DND-41 (cell line): ENCODE results near the gene IL1RL1.

Experiments used
- ATAC-seq: fragments of 200-7000 bp; cut with Tn5 transposase; 3 replicates; pipeline ENCODE4 v1.9.1; 2021; ENCODE audit warnings: low read depth; ENCODE audit not compliant: insufficient read depth
- DNase-seq: peaks from one replicate; pipeline ENCODE4 v3.0.0-alpha.2; 2020
- H2AFZ ChIP-seq: 2 replicates; pipeline ENCODE4 v1.6.0; 2012; ENCODE audit warnings: low read depth, low read length
- H3K27ac ChIP-seq: 2 replicates; pipeline ENCODE4 v1.5.1; 2012; ENCODE audit warnings: low read length, inconsistent platforms
- H3K27me3 ChIP-seq: fragments of 200-600 bp; sonication (generic); 2 replicates; pipeline ENCODE4 v1.6.0; 2012; ENCODE audit warnings: low read length, mild to moderate bottlenecking, inconsistent platforms; ENCODE audit not compliant: insufficient read depth, poor library complexity
- H3K36me3 ChIP-seq: 2 replicates; pipeline ENCODE4 v1.5.1; 2012; ENCODE audit warnings: low read length, inconsistent platforms; ENCODE audit not compliant: insufficient read depth
- H3K4me1 ChIP-seq: 2 replicates; pipeline ENCODE4 v1.5.1; 2012; ENCODE audit warnings: mild to moderate bottlenecking, low read length; ENCODE audit not compliant: insufficient read depth
- H3K4me2 ChIP-seq: 2 replicates; pipeline ENCODE4 v1.6.0; 2012; ENCODE audit warnings: mild to moderate bottlenecking, moderate library complexity, low read length, inconsistent platforms; ENCODE audit not compliant: insufficient read depth
- H3K4me3 ChIP-seq, 2 experiments: fragments of 200-600 bp in 1 of 2; shearing (Covaris generic) in 1 of 2; 2 replicates each; pipeline ENCODE4 v1.5.1; 2012 to 2016; ENCODE audit warnings: inconsistent platforms in 2 of 2, low read length in 2 of 2, mild to moderate bottlenecking in 2 of 2, low read depth in 1 of 2, moderate library complexity in 1 of 2
- H3K79me2 ChIP-seq: 2 replicates; pipeline ENCODE4 v1.6.0; 2012; ENCODE audit warnings: low read length, inconsistent platforms; ENCODE audit not compliant: insufficient read depth
- H3K9ac ChIP-seq: 2 replicates; pipeline ENCODE4 v1.6.0; 2012; ENCODE audit warnings: low read depth, mild to moderate bottlenecking, inconsistent platforms, low read length, moderate library complexity
- H3K9me3 ChIP-seq: 2 replicates; pipeline ENCODE4 v1.5.1; 2012; ENCODE audit warnings: low read length, moderate library complexity, mild to moderate bottlenecking, inconsistent platforms; ENCODE audit not compliant: insufficient read depth, severe bottlenecking
- H4K20me1 ChIP-seq: 2 replicates; pipeline ENCODE4 v1.6.0; 2012; ENCODE audit warnings: low read length; ENCODE audit not compliant: insufficient read depth
- EZH2 ChIP-seq: IDR thresholded peaks from 3 replicates; pipeline ENCODE4 v1.6.1; 2012; ENCODE audit warnings: borderline replicate concordance, low read depth, mild to moderate bottlenecking, moderate library complexity, low read length, inconsistent platforms; ENCODE audit not compliant: severe bottlenecking
- TF ChIP-seq, protein P1 (sequence below): IDR thresholded peaks from 2 replicates; pipeline ENCODE4 v1.5.1; 2012; ENCODE audit warnings: borderline replicate concordance, low read length, moderate library complexity, mild to moderate bottlenecking; ENCODE audit not compliant: poor library complexity, severe bottlenecking; ENCODE audit errors: extremely low read depth

IL1RL1 gene

DNA sequence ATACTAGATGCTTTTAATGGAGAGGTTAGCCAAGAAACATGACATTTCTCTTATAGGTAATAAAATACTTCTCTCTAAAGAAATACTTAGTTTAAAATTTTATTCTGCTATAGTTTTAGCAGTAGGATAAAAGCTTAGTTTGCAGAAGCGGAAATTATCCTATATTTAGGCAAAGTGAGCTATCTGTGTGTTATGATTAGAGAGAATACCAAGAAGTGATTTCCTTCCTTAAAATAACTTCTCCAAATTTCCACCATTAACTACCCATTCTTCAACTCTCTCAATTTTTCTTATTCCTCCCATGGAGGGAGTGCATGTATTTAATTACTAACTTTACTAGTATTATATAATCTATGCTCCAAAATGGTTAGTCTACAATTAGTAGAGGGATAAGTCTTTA is 15.8 kb upstream of the IL1RL1 start:
- no peaks in the 10 kb centered on the region for H3K9me3 ChIP-seq
- no peak overlapping the region for H3K4me3 ChIP-seq
- H3K27me3 ChIP-seq, result peaks cover 13% of the 10 kb centered on the region
- DNase-seq (no peak), ATAC-seq (no peak)
- H3K4me1 ChIP-seq, result no peaks in the 10 kb centered on the region
- H3K79me2 ChIP-seq, result no peaks in the 10 kb centered on the region
- H3K4me2 ChIP-seq, result no peak overlapping the region
- no peak overlapping the region for H3K9ac ChIP-seq
- H3K27ac ChIP-seq, result no peak overlapping the region
- H3K36me3 ChIP-seq, result no peaks in the 10 kb centered on the region
- TF ChIP-seq, protein P1, sequence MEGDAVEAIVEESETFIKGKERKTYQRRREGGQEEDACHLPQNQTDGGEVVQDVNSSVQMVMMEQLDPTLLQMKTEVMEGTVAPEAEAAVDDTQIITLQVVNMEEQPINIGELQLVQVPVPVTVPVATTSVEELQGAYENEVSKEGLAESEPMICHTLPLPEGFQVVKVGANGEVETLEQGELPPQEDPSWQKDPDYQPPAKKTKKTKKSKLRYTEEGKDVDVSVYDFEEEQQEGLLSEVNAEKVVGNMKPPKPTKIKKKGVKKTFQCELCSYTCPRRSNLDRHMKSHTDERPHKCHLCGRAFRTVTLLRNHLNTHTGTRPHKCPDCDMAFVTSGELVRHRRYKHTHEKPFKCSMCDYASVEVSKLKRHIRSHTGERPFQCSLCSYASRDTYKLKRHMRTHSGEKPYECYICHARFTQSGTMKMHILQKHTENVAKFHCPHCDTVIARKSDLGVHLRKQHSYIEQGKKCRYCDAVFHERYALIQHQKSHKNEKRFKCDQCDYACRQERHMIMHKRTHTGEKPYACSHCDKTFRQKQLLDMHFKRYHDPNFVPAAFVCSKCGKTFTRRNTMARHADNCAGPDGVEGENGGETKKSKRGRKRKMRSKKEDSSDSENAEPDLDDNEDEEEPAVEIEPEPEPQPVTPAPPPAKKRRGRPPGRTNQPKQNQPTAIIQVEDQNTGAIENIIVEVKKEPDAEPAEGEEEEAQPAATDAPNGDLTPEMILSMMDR, result no peak
- no peak for TF ChIP-seq EZH2
- no peaks in the 10 kb centered on the region for H4K20me1 ChIP-seq
- no peak overlapping the region for H2AFZ ChIP-seq

DNA sequence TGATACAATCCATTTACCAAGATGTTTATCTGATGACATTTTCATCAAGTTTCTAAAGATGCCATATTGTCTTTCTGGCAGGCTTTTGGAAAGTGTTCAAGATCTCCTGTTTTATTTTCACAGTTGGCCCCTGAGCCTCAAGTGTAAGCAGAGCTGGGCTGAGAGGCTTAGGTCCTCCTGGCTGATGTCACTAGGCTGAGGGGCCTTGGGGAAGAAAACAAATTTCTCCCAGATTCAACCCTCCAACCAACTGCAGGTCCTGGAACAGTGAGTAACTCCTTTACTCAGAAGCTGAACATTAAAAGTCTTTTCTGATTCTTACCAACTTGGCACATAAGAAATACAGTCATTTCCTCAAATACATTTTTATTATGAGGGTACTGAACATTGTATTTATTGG is 14.9 kb upstream of the IL1RL1 start:
- no peak overlapping the region for H3K4me3 ChIP-seq
- ATAC-seq (no peak), DNase-seq (no peak)
- H3K4me2 ChIP-seq, result no peak overlapping the region
- no peak overlapping the region for H2AFZ ChIP-seq
- H4K20me1 ChIP-seq, result no peaks in the 10 kb centered on the region
- no peak overlapping the region for H3K27ac ChIP-seq
- TF ChIP-seq, protein P1, result no peak
- TF ChIP-seq EZH2, result no peak
- no peak overlapping the region for H3K9ac ChIP-seq
- H3K27me3 ChIP-seq, result peaks cover 13% of the 10 kb centered on the region
- H3K36me3 ChIP-seq, result no peaks in the 10 kb centered on the region
- no peaks in the 10 kb centered on the region for H3K9me3 ChIP-seq
- H3K79me2 ChIP-seq, result no peaks in the 10 kb centered on the region
- no peaks in the 10 kb centered on the region for H3K4me1 ChIP-seq

DNA sequence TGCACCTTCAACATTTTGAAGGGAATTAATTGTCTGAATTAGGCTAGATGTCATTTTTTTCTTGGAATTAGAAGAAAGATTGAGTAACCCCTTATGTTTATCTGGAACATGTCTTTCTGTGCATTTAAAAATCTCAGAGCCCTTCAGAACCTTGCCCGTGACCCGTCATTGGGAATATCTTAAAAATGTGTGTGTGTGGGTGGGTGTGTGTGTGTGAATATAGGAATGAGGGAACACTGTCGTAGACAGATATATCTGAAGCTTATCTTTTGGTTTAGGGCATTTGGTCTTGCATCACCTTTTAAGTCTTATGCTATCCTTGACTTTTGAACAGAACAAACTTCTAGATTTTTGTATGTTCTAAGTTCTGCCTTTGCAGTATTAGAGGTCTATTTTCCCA is 13.5 kb upstream of the IL1RL1 start:
- H3K4me1 ChIP-seq, result no peaks in the 10 kb centered on the region
- H3K9ac ChIP-seq, result no peak overlapping the region
- H3K4me2 ChIP-seq, result no peak overlapping the region
- H3K79me2 ChIP-seq, result no peaks in the 10 kb centered on the region
- no peaks in the 10 kb centered on the region for H4K20me1 ChIP-seq
- no peaks in the 10 kb centered on the region for H3K36me3 ChIP-seq
- no peak overlapping the region for H2AFZ ChIP-seq
- DNase-seq, result no peak
- no peak for ATAC-seq
- peaks cover 9% of the 10 kb centered on the region for H3K27me3 ChIP-seq
- H3K4me3 ChIP-seq, result no peak overlapping the region
- no peaks in the 10 kb centered on the region for H3K9me3 ChIP-seq
- H3K27ac ChIP-seq, result no peak overlapping the region
- TF ChIP-seq, protein P1, result no peak
- TF ChIP-seq EZH2, result no peak

DNA sequence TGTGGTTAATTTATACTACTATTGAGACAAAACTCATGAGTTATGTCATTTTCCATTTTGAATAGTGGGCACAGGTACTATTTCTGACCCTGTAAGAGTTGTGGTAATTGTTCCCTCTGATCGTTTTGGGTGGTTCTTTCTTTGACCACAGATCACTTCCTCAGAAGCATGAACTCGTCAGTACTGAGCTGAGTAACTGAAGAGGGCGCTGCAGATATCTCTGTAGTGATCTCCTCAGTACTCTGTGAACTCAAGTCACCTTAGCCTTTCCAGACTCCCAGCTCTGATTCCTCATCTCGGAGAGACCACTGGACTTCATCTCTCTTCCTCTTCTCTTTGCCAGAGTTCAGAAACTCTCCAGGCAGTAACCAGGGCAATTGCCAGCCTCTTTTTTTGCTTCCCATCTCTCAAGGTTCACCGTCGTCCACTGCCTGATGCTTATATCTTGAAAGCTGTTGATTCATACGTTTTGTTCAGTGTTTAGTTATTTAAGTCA is 9.4 kb upstream of the IL1RL1 start:
- H4K20me1 ChIP-seq, result no peaks in the 10 kb centered on the region
- no peak overlapping the region for H2AFZ ChIP-seq
- H3K27me3 ChIP-seq, result peaks cover 11% of the 10 kb centered on the region
- no peak overlapping the region for H3K27ac ChIP-seq
- peak; percentile 26 for DNase-seq
- no peaks in the 10 kb centered on the region for H3K9me3 ChIP-seq
- H3K4me2 ChIP-seq, result no peak overlapping the region
- H3K4me3 ChIP-seq, result no peak overlapping the region
- H3K9ac ChIP-seq, result no peak overlapping the region
- no peaks in the 10 kb centered on the region for H3K36me3 ChIP-seq
- H3K79me2 ChIP-seq, result no peaks in the 10 kb centered on the region
- peak; percentile 82 for ATAC-seq
- H3K4me1 ChIP-seq, result no peaks in the 10 kb centered on the region
- TF ChIP-seq, protein P1, result peak; percentile 48
- TF ChIP-seq EZH2, result no peak
